AG09319 (cell line): Measurements from ENCODE around the gene YWHAE.

Source experiments
- DNase-seq: peaks from one replicate; pipeline ENCODE4 v3.0.0-alpha.2; 2010; ENCODE audit warnings: low read depth; ENCODE audit errors: extremely low read depth
- TF ChIP-seq, protein P1 (sequence below): IDR thresholded peaks from 2 replicates; pipeline ENCODE4 v1.5.1; 2011; ENCODE audit warnings: low read depth, mild to moderate bottlenecking, inconsistent platforms, low read length, moderate library complexity

Gene YWHAE

GRCh38 chr17:1375615-1376014, 24.4 kb downstream of the YWHAE start:
- DNase-seq = no peak

DNA sequence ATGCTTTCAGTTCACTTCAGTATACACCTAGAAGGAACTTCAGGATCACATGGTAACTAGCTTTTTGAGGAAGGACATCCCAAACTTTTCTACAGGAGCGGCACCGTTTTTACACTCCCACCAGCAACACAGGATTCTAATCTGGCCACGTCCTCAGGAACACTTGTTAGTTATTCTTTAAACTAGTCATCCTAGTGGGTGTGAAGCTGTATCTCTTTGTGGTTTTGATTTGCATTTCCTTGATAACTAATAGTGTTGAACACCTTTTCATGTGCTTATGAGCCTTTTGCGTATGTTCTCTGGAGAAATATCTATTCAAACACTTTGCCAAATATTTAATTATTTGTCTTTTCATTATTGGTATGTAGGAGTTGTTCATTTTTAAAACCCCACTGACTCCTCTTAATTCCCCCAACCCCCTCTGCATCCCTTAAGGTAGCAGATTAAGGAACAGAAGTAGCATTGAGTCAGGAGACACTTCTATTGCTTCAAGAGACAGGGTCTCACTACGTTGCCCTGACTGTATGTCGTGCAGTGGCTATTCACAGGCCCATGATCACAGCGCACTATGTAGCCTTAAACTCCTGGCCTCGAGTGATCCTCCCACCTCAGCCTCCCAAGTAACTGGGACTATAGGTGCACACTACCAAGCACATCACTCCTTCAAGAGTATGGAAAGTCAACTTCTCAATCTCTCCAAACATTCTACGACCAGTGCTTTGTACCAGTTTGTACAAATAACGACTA, 25.4 kb downstream of the YWHAE start:
- TF ChIP-seq, protein P1, sequence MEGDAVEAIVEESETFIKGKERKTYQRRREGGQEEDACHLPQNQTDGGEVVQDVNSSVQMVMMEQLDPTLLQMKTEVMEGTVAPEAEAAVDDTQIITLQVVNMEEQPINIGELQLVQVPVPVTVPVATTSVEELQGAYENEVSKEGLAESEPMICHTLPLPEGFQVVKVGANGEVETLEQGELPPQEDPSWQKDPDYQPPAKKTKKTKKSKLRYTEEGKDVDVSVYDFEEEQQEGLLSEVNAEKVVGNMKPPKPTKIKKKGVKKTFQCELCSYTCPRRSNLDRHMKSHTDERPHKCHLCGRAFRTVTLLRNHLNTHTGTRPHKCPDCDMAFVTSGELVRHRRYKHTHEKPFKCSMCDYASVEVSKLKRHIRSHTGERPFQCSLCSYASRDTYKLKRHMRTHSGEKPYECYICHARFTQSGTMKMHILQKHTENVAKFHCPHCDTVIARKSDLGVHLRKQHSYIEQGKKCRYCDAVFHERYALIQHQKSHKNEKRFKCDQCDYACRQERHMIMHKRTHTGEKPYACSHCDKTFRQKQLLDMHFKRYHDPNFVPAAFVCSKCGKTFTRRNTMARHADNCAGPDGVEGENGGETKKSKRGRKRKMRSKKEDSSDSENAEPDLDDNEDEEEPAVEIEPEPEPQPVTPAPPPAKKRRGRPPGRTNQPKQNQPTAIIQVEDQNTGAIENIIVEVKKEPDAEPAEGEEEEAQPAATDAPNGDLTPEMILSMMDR = no peak
- no peak for DNase-seq

More at GRCh38 chr17:1375615-1376014, 24.4 kb downstream of the YWHAE start:
- TF ChIP-seq, protein P1 = no peak

GRCh38 chr17:1373707-1374237, 26.2 kb downstream of the YWHAE start:
- no peak for DNase-seq
- TF ChIP-seq, protein P1 = no peak

- TF ChIP-seq, protein P1 = no peak
- no peak for DNase-seq
These were observed 27.4 kb downstream of the YWHAE start for GRCh38 chr17:1372618-1373017.

DNA sequence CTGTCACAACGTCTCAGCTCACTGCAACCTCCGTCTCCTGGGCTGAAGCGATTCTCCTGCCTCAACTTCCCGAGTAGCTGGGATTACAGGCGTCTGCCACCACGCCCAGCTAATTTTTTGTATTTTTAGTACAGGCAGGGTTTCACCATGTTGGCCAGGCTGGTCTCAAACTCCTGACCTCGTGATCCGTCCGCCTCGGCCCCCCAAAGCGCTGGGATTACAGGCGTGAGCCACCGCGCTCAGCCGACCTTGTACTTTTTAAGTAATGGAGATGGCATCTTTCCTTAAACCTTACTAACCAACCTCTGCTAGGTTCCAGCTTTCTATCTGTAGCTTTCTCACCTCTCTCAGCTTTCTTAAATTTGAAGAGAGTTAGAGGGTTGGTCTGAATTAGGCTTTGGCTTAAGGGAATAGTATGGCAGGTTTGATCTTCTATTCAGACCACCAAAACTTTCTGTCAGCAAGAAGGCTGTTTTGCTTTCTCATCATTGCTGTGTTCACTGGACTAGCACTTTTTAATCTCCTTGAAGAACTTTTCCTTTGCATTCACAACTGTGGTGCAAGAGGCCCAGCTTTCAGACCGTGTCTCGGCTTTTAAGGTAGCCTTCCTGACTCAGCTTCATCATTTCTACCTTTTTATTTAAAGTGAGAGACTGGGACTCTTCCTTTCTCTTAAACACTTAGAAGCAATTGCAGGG, 28.0 kb downstream of the YWHAE start:
- no peak for DNase-seq
- TF ChIP-seq, protein P1 = no peak

DNA sequence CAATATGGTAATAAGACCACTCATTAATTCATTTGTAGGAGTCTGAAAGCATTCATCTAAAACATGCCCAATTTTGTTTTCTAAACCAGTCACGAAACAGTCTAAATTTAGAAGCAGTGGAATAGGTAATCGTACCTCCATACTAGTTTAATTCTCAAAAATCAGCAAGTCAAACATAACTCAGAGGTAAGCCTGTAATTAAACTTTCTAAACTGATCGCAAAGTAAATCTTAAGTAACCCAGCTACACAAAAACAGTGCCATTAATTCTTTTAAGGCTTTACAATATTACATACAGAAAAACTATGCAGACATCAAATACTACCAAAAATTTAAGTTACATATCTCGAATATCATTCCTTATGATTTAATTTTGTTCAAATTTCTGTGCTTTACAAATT, 31.4 kb downstream of the YWHAE start:
- TF ChIP-seq, protein P1 = no peak
- no peak for DNase-seq

DNA sequence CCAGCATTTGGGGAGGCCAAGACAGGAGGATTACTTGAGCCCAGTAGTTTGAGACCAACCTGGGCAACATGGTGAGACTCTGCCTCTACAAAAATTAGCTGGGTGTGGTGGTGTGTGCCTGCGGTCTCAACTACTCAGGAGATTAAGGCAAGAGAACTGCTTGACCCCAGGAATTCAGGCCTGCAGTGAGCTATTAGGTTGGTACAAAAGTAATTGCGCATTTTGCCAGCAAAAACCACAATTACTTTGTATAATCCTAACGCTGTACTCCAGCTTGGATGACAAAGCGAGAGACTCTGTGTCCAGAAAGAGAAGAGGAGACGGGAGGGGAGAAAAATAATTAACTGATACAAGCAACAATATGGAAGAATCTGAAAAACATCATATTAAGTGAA, 32.7 kb downstream of the YWHAE start:
- TF ChIP-seq, protein P1 = no peak
- no peak for DNase-seq
